ENCODE measurements around the gene TMEM86A.

Gene TMEM86A

DNA sequence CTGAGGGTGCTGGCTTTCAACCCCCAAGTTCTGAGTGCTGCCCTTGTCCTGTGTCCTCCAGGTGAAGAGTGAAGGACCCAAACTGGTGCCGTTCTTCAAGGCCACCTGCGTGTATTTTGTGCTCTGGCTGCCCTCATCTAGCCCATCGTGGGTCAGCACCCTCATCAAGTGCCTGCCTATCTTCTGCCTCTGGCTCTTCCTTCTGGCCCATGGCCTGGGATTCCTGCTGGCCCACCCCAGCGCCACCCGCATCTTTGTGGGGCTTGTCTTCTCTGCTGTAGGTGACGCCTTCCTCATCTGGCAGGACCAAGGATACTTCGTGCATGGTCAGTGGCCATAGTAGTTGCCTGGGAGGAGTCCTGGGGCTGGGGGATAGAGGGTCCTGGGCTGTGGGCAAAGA, 2.3 kb downstream of the TMEM86A start:
- no peak for DNase-seq

DNA sequence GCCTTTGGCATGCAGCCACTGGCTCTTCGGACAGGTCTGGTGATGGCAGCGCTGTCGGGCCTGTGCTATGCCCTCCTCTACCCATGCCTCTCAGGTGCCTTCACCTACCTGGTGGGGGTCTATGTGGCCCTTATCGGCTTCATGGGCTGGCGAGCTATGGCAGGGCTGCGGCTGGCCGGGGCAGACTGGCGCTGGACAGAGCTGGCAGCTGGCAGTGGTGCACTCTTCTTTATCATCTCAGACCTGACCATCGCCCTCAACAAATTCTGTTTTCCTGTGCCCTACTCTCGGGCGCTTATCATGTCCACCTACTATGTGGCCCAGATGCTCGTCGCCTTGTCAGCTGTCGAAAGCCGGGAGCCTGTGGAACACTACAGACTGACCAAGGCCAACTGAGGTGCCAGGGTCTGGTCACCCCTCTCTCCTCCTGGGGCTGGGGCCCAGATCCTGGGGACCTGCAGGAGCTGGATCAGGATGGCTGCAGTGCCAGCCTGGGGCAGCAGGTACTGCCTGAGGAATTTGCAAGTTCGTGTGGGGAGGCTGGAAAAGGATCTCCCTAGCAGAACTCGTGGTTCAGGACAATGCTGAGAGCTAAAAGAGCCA, 3.1 kb downstream of the TMEM86A start:
- no peak for DNase-seq

DNA sequence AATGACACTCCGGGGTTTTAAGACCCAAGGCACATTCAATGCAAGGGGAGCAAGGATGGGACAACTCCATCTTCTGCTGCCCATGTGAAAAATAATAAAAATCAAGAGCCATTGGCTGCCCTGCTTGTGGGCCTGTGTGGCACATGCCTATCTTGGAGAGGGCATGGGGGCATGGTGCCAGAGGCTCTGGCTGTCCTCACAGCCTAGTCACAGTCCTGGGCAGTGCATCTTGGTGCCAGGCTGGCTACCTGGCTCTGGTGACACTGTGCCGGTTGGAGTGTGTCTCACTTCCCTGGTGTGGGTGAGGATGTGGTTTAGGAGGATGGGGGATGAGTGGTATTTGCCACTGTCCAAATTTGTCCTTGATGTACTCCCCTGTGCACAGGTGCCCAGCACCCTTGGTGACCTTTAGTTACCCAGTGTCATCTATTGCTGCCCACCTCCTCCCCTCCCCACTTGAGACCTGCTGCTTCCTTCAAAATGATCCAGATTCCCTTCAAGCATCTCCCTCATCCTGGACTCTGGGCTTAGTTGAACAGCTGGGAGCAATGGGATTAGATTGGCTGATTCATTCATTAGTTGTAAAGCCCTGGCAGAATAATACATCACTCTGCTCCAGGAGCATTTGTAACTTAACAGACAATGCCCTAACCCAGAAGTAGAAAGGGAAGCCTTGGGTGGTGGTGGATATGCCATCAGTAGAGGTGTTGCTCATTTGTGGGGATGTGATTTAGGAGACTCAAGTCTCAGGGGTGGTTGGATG, 4.6 kb downstream of the TMEM86A start:
- no peak for DNase-seq

DNA sequence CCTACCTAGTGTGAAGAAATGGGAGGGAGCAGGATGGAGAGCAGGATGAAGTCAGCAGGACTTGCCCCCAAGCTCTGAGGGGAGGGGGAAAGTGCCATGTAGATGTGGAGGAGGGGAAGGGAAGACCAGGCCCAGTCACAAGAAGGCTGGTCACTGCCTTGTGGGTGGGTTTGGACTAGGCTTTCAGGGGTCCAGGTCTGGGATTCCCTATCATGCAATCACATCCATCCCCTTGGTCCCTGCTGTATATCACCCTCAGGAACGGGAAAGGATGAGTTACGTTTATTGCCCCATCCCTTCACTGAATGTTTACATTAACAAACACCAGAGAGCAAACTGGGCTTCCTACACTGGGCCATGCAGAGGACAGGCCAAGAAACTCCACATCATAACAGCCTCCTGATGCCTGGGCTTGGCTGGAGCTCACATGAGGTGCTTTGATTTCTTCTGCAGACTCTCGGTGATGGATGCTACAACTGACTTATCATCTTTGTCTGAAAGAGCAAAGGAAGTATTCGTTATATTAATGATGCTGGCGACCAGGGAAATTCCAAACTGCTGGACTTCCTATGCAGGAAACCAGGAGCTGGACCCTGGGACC, 5.6 kb downstream of the TMEM86A start:
- DNase-seq = no peak

DNA sequence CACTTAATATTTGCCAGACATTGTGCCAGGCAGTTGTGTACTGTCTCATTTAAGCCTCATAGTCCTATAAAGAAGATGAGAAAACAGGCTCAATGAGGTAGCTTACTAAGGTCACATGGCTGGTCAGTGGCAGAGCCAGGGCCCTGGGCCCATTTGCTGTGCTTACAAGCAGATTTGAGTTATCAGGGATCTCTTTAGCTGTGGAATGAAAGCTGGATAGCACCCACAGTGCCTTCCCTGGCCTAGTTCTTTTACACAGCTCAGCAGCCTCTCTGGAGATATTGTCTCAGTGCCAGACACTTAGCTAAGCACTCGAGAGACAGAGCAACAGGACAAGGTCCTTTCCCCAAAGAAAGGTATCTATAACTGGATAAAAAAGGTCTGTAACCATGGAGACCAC, 6.1 kb downstream of the TMEM86A start:
- DNase-seq = no peak

DNA sequence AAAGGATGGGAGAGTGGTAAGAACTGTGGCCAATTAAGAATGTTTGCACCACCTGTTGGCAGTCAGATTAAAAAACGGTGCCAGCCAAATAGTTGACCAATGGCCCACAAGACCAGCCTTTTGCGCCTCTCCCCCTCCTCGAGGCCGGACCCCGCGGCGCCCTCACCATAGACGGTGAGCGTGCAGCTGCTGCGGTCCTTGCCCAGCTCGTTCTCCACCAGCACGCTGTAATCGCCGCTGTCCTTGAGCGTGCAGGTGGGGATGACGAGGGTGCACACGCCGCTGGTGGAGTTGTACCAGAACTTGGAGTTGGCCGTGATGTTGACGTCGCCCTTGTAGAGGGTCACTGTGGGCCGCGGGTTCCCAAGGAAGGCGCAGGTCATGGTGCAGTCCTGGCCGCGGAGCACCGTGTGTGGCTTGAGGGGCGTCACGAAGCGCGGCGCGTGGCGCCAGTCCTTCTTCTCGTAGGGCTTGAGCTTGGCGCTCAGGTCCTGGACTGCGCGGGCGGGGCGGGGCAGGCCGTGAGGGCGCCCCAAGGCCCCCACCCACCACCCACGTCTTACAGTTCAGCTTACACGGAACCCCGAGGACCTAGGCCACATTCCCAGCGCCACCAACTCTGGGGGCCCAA, 7.2 kb downstream of the TMEM86A start:
- DNase-seq = peak; percentile 12

DNA sequence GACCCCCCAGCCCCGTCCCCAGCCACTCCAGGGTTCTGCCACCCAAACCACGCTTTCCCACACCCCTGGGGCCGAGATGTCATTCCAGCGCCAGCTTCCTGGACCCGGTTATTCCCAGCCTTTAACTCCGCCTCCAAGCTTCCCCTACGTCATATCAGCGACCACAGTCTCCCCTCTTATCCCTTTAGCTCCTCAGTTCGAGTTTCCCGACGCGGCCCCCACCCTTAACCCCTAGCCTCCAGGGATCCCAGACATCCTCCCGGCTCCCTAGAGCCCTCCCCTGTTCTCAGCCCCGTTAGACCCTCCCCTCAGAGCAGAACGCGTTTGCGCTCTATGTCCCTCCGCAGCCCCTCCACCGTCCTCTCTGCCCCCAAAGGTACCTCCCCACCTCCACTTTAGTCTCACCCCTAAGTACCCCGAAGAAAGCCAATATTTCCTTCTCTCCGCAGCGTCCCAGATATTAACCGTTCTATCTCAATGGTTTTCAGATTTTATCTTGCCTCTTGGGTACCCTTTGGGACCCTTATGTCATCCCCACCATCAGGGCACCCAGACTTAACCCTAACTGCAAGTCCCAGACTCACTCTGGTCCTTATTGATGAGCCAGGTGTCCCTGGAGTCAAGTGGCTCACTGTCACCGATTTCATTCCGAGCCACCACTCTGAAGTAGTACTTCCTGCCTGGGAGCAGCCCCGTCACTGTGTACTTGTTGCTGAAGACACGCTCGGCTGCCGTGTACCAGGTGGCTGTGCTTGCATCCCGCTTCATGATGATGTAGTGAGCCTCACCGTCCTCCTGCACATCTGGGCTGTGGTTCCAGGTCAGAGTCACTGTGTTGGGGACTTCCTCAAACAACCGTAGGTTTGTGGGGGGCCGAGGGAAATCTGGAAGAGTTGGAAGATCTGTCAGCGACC, 8.0 kb downstream of the TMEM86A start:
- peak; percentile 66 for DNase-seq

DNA sequence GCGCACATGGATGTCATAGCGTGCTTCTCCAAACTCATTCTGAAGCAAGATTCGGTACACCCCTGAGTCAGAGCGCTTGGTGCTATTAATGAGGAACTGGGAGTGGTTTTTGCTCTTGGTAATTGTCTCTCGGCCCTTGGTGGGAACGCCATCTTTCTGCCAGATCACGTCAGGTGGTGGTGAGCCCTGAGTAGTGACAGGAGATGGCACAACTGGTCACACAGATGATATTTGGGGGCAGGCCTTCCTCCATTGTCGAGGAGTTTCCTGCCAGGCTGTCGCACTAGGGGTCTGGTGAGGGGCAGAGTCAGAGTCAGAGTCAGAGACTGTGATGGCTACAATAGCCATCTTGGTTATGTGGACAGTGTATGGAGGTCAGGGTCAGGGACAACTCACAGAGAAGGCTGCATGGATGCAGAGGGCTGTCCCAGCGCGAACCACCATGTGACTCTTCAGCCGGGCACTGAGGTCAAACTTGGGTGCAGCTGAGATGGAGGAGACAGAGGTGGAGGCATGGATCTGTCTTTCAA, 9.3 kb downstream of the TMEM86A start:
- no peak for DNase-seq

DNA sequence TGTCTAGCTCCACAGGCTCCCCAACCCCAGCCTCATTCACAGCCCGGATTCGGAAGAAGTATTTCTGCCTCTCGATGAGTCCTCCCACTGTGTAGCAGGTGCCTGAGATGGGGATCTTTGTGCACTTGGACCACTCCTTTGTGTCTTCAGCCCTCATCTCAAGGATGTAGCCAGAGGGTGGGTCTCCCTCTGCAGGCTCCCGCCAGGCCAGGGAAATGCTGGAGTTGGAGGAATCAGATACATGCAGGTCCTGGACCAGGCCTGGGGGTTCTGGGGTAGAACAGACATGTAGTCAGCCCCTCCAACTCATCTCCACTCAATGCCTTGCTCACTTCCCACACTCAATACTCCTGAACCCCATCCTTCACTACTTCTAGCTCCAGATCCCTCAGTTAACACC, 10.8 kb downstream of the TMEM86A start:
- no peak for DNase-seq

DNA sequence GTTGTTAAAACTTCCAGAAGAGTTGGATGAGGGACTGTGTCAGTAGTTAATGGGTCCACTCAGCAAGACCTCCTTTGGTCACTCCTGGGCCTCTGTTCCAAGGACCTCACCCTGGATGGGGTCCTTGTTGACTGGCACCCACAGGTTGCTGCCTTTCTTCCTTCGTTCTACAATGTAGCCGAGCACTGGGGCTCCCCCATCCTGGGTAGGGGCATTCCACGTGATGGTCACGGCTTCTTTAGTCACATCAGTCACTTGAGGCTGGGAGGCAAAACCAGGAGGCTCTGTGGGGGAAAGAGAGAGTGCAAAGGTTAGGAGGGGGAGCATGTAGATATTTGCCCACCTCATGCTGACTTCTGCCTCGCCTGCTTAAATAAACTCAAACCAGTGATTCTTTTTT, 12.0 kb downstream of the TMEM86A start:
- DNase-seq = no peak

DNA sequence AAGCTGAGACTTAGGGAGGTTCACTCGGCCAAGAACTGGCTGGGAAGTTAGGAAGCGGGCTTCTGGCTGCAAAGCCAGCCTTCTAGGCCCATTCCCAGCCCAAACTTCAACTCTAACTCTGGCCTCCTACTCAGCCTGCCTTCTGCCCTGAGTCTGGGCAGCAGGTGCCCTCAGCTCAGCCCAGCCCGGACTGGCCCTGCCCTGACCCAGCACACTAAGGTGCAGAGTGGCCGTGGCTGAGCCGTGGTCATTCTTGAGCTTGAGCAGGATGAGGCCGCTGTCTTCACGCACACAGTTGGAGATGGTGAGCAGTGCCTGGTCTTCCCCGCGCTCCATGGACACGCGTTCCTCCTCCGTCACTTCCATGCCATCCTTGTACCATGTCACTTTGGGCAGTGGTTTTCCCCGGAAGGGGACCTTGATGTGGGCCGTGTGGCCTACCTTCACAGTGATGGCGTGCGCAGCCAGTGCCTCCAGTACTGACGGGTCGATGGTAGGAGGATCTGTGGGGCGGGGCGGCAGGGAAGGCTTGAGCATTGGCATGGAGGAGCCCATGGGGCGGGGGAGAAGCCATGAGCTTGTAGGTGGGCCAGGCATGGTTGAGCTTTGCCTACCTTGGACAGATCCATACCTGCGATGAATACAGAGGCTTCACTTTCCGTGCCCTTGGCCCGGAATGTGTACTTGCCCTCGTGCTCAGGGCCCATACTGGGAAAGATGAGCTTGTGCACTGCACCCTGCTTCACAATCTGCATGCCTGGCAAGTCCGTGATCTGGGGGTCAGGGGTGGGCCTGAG, 15.3 kb downstream of the TMEM86A start:
- DNase-seq = no peak

DNA sequence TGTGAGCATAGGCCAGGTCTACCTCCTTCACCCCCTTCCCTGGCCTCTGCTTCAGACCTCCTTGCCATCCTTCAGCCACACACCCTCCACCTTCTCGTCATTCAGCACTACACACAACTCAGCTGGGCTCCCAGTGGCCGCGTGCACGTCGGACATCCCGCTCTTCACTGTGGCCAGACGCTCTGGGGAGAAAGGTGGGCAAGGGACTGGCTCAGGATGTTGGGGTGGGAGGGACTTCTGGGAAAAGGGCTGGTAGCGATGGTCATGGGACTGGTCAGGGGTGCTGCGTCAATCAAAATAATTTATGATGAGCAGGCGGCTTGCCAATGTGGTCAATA, 15.8 kb downstream of the TMEM86A start:
- DNase-seq = no peak

DNA sequence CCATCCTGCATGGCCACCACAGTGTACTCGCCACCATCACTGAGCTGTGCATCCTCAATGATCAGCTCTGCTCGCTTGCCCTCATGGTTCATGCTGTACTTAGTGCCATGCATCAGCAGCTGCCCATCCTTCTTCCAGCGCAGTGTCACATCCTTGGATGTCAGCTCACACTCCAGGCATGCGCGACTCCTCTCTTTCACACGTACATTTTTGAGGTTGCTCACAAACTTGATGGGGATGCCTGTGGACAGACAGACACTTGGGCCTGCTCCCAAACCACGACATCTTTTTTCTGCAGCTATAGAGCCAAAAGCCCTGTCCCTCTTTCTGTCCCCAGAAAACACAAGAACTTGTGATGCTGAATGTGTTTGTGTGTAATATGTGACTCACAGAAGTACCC, 16.9 kb downstream of the TMEM86A start:
- no peak for DNase-seq

DNA sequence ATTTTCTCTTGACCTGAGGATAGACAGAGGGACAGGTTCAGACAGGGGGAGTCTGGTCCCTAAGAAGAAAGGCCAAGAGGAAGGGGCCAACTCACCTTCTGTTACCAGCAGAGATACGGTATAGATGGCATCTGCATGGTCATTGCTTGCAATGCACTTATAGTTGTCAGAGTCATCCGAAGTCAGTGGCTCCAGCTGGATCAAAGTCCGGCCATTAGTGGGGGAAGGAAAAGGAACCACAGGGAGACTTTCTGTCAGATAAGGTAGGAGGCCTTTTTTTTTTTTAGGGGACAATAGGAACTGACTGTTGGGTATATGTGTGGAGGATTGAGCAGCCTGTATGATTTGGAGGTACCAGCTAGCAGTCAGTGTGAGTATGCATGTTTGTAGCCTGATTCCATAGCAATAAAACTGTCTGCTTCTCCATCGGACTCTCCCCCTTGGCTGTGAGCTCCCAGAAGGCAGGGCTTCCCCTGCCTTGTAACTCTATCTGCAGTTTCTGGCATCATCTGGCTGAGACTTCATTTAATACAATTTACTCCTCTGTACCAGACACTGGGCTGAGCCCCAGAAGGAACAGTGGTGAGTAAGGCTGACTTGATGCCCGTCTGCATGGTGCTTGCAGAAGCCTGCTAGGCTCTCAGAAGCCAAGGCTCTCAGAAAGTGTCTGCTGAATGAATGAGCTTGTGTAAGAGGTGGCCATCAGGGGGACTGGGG, 21.7 kb downstream of the TMEM86A start:
- DNase-seq = no peak

DNA sequence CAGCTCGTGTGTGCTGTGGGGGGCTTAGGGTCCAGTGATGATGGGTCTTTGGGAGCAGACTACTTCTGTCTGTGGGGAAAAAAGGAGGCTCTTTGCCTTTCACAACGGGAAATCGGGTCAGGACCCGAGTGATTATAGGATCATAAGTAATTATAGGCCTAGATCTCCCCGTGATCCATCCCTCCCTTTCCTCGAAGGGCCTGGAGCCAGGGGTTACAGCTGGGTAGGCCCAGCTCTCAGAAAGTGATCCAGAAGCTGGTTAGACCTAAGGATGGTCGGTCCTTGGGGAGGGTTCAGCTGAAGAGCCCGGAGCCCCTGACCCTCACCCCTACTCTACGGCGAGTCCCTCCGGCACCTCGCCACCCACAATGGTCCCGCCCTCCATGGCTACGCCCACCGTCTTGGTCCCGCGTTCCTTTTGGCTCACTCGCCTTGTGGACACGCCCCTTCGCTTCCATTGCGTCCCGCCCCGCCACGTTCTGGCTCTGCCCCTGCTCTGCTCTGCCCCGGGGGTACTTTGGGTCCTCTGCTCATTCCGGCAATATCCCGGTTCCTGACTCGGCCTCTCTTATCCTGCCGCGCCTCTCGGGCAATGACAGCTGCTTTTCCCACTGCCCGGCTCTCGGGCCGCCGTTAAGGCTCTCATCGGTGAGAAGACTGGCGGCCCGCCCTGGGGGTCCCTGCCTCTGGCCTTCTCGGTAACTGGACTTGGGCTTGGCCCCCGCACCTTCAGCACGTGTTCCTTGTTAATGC, 22.4 kb downstream of the TMEM86A start:
- DNase-seq = peak; percentile 89

DNA sequence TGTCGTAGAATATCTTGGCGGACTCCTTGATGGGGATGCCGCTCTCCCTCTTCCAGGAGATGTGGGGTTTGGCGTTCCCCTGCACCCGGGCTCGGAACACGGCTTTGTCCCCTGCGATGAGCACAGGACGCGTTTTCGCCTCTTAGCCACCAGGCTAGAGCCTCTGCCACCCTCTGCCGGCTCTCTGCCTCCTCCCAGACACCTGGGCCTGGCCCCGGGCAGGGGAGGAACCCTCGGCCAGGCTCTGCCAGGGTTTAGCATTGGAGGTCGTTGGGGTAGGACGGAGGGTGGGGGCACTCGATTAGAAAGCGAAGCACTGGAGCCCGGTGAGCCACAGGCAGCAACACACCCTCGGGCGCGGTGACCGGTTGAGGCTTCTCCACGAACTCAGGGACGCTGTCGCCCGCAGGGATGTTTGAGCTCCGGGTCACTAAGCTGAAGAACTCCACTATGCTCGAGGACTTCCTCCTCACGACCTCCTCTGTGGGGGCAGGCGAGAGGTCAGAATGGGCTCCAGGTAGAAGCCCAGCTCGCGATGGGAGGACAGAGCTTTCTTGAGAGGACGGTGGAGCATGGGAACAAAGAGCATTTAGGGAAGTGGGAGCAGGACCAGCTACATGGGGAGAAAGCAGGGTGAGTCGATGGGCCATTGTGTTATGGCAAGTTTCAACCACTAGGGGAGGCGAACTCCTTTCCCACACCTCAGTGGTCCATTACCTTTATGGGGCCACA, 23.1 kb downstream of the TMEM86A start:
- peak; percentile 84 for DNase-seq

DNA sequence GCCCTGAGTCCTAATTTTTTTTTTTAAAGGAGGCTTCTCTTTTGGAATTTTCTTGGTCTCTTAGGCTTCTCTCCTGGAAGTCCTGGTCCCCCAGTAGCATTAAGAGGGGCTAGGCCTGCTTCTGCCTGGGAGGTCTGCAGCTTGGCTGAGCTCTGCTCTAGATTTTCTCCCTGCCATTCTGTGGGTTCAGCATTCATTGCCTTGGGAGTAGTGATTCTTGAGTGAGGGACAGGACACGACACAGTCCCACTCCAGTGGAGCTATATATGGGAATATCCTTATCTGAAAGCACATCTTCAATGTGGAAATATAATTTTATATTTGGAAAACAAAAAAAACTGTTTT, 23.7 kb downstream of the TMEM86A start:
- DNase-seq = no peak

DNA sequence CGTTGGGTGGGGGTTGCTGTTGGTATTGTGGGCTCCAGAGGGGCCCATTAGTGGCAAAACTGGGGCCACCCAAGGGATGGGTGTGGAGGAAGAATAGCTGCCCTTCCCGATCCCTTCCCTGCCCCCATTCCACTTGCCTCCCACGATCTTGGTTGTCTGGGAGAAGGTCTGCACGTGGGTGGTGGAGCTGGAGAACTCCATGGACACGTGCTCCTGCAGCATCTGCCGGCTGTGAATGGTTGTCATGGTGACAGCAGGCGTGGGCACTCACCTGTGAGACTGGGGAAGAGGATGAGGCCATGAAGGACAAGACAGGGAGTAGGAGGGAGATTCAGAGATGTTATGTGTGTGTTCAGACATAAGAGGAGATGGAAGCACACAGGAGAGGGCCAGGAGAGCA, 25.4 kb downstream of the TMEM86A start:
- peak; percentile 37 for DNase-seq

DNA sequence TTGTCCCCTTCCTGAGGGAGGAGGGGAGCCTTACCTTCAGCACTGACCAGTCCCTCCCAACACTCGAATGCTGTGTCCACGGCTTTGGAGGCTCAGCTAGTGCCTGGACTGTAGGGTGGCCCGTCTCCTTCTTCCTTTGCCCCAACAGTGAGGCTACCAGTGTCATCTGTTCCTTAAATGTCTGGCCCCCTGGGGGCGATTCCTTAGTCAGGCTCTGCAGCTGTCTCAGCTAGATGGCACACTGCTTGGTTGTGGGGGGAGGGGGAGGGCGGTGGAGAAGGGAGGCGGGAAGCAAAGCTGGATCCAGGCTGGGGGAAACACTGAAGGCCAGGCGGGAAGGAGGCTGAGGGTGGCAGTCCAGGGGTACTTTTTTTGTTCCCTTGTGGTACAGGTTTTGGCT, 27.5 kb downstream of the TMEM86A start, which contains the start of gene IGSF22:
Gene IGSF22 (minus strand): TSS at position 149 of the 400 bp plus-strand sequence. CDS start 1,952 bp downstream, outside the sequence.
- no peak for DNase-seq

Measured in NCI-H526 treated with DMSO at 0.1 percent for 48 hours (cell line).